WERI-Rb-1 (cell line): ENCODE measurements around the gene PTPRD.

Source experiments
- DNase-seq: peaks from one replicate; pipeline ENCODE4 v3.0.0-alpha.2; 2020
- H3K27ac ChIP-seq: fragments of 250-450 bp; sonication (Bioruptor Pico); 2 replicates; pipeline ENCODE4 v1.5.1; 2020; ENCODE audit warnings: mild to moderate bottlenecking, moderate library complexity
- H3K27me3 ChIP-seq: fragments of 250-450 bp; sonication (Bioruptor Pico); 2 replicates; pipeline ENCODE4 v1.5.1; 2021; ENCODE audit warnings: mild to moderate bottlenecking, low read depth, moderate library complexity; ENCODE audit not compliant: insufficient read depth, severe bottlenecking
- H3K36me3 ChIP-seq: fragments of 250-450 bp; sonication (Bioruptor Pico); 2 replicates; pipeline ENCODE4 v1.5.1; 2020; ENCODE audit warnings: mild to moderate bottlenecking, moderate library complexity
- H3K4me3 ChIP-seq: 2 replicates; pipeline ENCODE4 v1.5.1; 2011; ENCODE audit warnings: low read depth, mild to moderate bottlenecking, control low read depth, low read length
- H3K9me3 ChIP-seq: fragments of 250-450 bp; sonication (Bioruptor Pico); 2 replicates; pipeline ENCODE4 v1.5.1; 2021; ENCODE audit warnings: mild to moderate bottlenecking, moderate library complexity; ENCODE audit not compliant: severe bottlenecking
- CTCF ChIP-seq: IDR thresholded peaks from 2 replicates; pipeline ENCODE4 v1.5.1; 2011; ENCODE audit warnings: low read depth, mild to moderate bottlenecking, control low read depth, inconsistent platforms, low read length

PTPRD gene

GRCh38 chr9:8408575-8409190 is 2204.1 kb downstream of the PTPRD start:
- DNase-seq: no peak
- no peak overlapping the region for H3K4me3 ChIP-seq
- H3K36me3 ChIP-seq: no peaks in the 10 kb centered on the region
- no peaks in the 10 kb centered on the region for H3K27me3 ChIP-seq
- no peak for TF ChIP-seq CTCF
- no peaks in the 10 kb centered on the region for H3K9me3 ChIP-seq
- H3K27ac ChIP-seq: no peak overlapping the region

DNA sequence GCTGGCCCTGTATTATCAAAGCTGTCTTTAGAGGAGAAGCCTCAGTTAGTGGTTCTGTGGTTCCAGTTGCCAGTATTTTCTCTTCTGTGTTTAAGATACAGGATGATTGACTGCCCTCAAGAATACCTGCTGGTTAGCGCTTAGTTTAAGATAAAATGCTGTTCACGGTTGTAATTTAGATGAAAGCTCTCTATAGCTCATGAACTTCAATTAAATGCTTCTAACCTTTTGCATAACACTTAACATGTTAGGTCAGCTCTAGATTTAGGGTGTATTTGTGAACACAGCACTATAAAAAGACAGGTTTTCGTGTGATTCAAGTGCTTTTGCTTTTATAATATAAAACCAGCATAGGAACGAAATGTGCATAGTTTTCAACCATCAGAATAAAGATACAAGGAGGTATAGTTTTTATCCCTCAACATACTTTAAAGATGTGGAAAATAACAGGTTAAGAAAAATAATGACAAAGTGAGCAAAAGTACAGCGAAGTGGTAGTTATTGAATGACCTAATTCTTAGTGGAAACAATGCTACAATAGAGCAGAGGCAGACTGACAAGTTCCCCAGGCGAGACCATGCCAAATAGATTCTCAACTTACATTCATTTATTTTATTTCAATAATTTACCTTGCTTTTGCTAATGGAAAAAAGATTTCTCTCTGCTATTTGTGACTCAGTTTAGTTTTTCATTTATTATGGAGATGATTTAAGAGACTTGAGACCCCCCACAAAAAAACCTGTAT is 2210.7 kb downstream of the PTPRD start:
- Histone ChIP-seq H3K36me3 (no peaks in the 10 kb centered on the region), H3K4me3 (no peak overlapping the region), H3K27ac (no peak overlapping the region), H3K9me3 (no peaks in the 10 kb centered on the region), H3K27me3 (no peaks in the 10 kb centered on the region)
- no peak for DNase-seq
- TF ChIP-seq CTCF: no peak

- Histone ChIP-seq H3K27me3 (no peaks in the 10 kb centered on the region), H3K4me3 (no peak overlapping the region), H3K9me3 (no peaks in the 10 kb centered on the region), H3K36me3 (no peaks in the 10 kb centered on the region), H3K27ac (no peak overlapping the region)
- DNase-seq: no peak
- TF ChIP-seq CTCF: no peak
Observed at GRCh38 chr9:8400378-8400777, 2212.4 kb downstream of the PTPRD start.

DNA sequence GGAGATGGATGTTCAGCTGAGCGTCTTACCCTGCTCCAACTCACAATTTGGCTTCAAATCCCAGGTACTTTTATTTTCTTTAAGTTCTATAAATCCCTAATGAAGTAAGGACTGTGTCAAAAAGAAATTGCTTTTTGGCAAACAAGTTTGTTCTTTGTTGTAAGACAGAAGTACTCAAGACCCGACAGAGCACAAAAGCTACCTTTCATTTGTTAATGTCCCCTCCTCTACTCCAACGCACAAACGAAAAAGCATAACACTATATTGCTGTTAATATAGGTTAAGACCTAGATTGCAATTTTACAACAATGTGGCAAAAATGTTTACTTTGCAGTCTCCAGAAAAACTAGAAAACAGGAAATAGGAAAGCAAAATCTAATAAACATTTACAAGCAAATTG is 2217.8 kb downstream of the PTPRD start:
- no peak for DNase-seq
- no peaks in the 10 kb centered on the region for H3K9me3 ChIP-seq
- H3K27ac ChIP-seq: no peak overlapping the region
- no peak overlapping the region for H3K4me3 ChIP-seq
- no peaks in the 10 kb centered on the region for H3K27me3 ChIP-seq
- TF ChIP-seq CTCF: no peak
- H3K36me3 ChIP-seq: no peaks in the 10 kb centered on the region

GRCh38 chr9:8394341-8394740 is 2218.5 kb downstream of the PTPRD start:
- Histone ChIP-seq H3K27ac (no peak overlapping the region), H3K4me3 (no peak overlapping the region), H3K27me3 (no peaks in the 10 kb centered on the region), H3K36me3 (no peaks in the 10 kb centered on the region), H3K9me3 (no peaks in the 10 kb centered on the region)
- TF ChIP-seq CTCF: no peak
- DNase-seq: no peak

DNA sequence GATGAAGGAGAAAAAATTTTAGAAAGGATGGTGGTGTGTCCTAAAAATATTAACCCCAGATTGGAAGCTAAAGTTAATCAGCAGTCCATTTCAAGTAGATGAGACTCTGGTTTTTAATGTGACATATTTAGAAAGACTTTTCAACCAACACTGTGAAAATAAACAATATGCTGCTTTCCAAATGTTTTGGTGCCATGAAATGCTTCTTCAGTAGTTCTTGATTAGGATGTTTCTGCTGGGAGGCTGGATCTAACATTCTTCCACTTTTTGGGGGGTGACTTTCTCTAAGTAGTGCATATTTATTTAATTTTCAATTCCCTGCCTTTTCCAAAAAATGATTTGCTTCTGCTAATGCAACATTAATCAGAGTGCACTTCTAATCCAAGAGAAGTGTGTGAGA is 2219.9 kb downstream of the PTPRD start:
- H3K4me3 ChIP-seq: no peak overlapping the region
- no peaks in the 10 kb centered on the region for H3K36me3 ChIP-seq
- H3K27me3 ChIP-seq: no peaks in the 10 kb centered on the region
- no peak for DNase-seq
- H3K27ac ChIP-seq: no peak overlapping the region
- no peaks in the 10 kb centered on the region for H3K9me3 ChIP-seq
- TF ChIP-seq CTCF: no peak
